ENCODE data around the gene LRMDA. TPM values are rescaled to one million over a fixed set of nuclear protein-coding genes. Genes with fewer than 3 reads are reported as not detected.

Gene LRMDA
- total and polyA plus RNA-seq, 2 donors (not counting 3 experiments of a cell fraction or from before 2014, with no cell fraction given) = 9.7 to 18.0 TPM

DNA sequence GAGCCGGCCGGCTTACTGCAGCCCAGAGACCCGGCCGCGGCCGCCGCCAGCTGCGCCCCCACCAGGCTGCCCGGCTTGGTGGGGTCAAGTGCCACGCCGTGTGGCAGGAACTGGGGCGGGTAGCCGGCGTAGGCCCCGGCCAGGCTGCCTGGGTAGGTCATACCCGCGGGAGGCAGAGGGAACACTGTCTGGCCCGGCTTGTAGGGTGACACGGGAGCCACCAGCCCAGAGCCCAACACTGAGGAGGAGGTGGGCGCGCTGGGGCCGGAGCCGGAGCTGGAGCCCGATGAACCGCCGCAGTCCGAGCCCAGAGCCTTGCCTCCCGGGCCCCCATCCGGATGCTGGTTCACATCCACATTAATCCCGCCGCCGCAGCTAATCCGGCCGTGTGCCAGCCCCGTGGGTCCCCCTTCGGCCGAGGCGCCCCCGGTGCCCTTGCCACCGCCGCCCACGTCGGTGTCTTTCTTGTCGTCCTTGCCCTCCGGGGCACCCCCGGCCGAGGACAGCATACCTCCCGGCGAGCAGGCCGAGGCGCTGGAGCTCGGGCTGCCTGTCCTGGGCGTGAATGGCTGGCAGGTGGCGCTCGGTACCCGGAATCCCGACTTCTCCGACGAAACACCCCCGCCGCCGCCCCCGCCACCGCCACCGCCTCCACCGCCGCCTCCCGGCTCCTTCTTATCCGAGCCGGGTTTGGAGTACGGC, 31.8 kb upstream of the LRMDA start:
- peak overlapping the region; percentile 52 to 81 (median 77) for H3K4me3 ChIP-seq (replicated peaks in 1 of 3; ENCODE audit: insufficient read depth in 1 of 3, low read depth in 1 of 3, low read length in 3 of 3)
- CTCF ChIA-PET = interaction anchor here (0.6 to 4.9 kb wide), 21 partner anchors 12 to 1713 kb away, joined by 3 to 70 read pairs (median 4); no protein-coding TSS in a partner anchor
- peaks cover 16 to 45% of the 10 kb centered on the region in 2 experiments for H3K27me3 ChIP-seq (ENCODE audit: control insufficient read depth in 2 of 2, insufficient read depth in 2 of 2, low read length in 2 of 2)
- H3K79me2 ChIP-seq (ENCODE audit: control insufficient read depth, insufficient read depth, low read length) = peaks cover 12% of the 10 kb centered on the region
- TF ChIP-seq POLR2A (IDR thresholded peaks at IDR 0.05; ENCODE audit: low read depth, low read length) = no peak
- TF ChIP-seq, protein P1, sequence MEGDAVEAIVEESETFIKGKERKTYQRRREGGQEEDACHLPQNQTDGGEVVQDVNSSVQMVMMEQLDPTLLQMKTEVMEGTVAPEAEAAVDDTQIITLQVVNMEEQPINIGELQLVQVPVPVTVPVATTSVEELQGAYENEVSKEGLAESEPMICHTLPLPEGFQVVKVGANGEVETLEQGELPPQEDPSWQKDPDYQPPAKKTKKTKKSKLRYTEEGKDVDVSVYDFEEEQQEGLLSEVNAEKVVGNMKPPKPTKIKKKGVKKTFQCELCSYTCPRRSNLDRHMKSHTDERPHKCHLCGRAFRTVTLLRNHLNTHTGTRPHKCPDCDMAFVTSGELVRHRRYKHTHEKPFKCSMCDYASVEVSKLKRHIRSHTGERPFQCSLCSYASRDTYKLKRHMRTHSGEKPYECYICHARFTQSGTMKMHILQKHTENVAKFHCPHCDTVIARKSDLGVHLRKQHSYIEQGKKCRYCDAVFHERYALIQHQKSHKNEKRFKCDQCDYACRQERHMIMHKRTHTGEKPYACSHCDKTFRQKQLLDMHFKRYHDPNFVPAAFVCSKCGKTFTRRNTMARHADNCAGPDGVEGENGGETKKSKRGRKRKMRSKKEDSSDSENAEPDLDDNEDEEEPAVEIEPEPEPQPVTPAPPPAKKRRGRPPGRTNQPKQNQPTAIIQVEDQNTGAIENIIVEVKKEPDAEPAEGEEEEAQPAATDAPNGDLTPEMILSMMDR (IDR thresholded peaks at IDR 0.05; ENCODE audit: extremely low read depth in 1 of 2, insufficient read depth in 1 of 2, low read depth in 1 of 2, low read length in 2 of 2) = peak; percentile 21 to 73
- FAIRE-seq (peak; percentile 75), DNase-seq (ENCODE audit: low read depth, low spot score) (peak; percentile 75)
- POLR2A ChIA-PET = no interaction called here
- H3K4me2 ChIP-seq (ENCODE audit: insufficient read depth, low read length) = peak overlapping the region; percentile 88
- no peaks in the 10 kb centered on the region for H3K36me3 ChIP-seq (ENCODE audit: control insufficient read depth in 2 of 2, extremely low read depth in 1 of 2, insufficient read depth in 2 of 2, low read length in 2 of 2)
- no TSS peak for BruUV-seq (replicated peaks)
- H3K9me3 ChIP-seq (replicated peaks; ENCODE audit: control insufficient read depth, insufficient read depth, low read length) = no peaks in the 10 kb centered on the region
- H4K20me1 ChIP-seq (replicated peaks; ENCODE audit: control insufficient read depth, extremely low read depth, insufficient read depth, low read length) = no peaks in the 10 kb centered on the region
- H3K27ac ChIP-seq (ENCODE audit: insufficient read depth, low read depth, low read length) = no peak overlapping the region
- dilution Hi-C loops (cut with MboI; ENCODE audit: extremely low pct_ligation_motif_present, low sequenced_read_pairs) (no loop called here), intact Hi-C loops (cut with micrococcal nuclease) (loop anchor here (1.0 to 5.0 kb wide), 11 partner anchors 68 to 1713 kb away; no protein-coding TSS in a partner anchor)
- no peaks in the 10 kb centered on the region for H3K9me1 ChIP-seq (replicated peaks; ENCODE audit: control insufficient read depth, extremely low read depth, insufficient read depth, low read length)
- peak overlapping the region; percentile 19 for H3K9ac ChIP-seq (replicated peaks; ENCODE audit: extremely low read depth, insufficient read depth, low read length)
- peaks cover 40% of the 10 kb centered on the region for H3K4me1 ChIP-seq (ENCODE audit: control insufficient read depth, extremely low read depth, insufficient read depth, low read length)
- peak overlapping the region; percentile 33 for H2AFZ ChIP-seq (ENCODE audit: low read depth, low read length)

DNA sequence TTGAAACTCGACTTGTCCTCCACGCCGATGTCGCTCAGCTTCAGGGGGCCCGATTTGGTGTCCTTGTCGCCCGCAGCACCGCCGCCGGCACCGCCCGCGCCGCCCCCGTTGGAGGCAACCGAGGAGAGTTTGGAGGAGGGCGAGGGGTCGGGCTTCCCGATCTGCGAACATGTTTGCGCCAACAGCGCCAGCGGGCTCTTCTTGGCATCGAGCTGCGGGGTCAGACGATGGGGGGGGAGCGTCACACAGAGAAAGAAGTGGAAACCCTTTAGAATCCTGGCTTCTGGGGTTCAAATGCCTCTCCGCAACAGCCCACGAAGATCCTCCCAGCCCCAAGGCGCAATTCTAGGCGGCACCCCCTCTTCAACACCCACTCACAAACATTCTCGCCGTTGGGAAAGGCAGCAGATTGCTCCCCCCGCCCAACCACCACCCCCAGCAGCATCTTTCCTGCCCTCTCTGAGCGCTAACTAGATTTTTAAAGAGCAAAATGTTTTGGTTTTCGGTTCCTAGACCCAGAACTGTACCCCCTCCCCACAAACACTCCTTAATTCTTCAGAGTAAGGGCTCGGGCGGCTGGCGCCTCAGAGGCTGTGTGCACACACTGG, 31.2 kb upstream of the LRMDA start:
- no peaks in the 10 kb centered on the region for H3K9me1 ChIP-seq (replicated peaks; ENCODE audit: control insufficient read depth, extremely low read depth, insufficient read depth, low read length)
- intact Hi-C loops (cut with micrococcal nuclease) (loop anchor here (1.0 to 5.0 kb wide), 7 partner anchors 67 to 636 kb away; no protein-coding TSS in a partner anchor), dilution Hi-C loops (cut with MboI; ENCODE audit: extremely low pct_ligation_motif_present, low sequenced_read_pairs) (no loop called here)
- H3K4me2 ChIP-seq (ENCODE audit: insufficient read depth, low read length) = peak overlapping the region; percentile 88
- H3K36me3 ChIP-seq (ENCODE audit: control insufficient read depth in 2 of 2, extremely low read depth in 1 of 2, insufficient read depth in 2 of 2, low read length in 2 of 2) = no peaks in the 10 kb centered on the region
- H3K4me3 ChIP-seq (replicated peaks in 1 of 3; ENCODE audit: insufficient read depth in 1 of 3, low read depth in 1 of 3, low read length in 3 of 3) = peak overlapping the region; percentile 52 to 81 (median 77)
- TF ChIP-seq EZH2 (IDR thresholded peaks at IDR 0.05; ENCODE audit: borderline replicate concordance, low read depth, low read length, severe bottlenecking) (peak; percentile 4), JUN (IDR thresholded peaks at IDR 0.05; ENCODE audit: borderline replicate concordance, insufficient read depth, insufficient read length, low read depth) (no peak), GATA2 (IDR thresholded peaks at IDR 0.05; ENCODE audit: insufficient read depth, insufficient read length, low read depth, low read length) (no peak)
- TF ChIP-seq, protein P2, sequence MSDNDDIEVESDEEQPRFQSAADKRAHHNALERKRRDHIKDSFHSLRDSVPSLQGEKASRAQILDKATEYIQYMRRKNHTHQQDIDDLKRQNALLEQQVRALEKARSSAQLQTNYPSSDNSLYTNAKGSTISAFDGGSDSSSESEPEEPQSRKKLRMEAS (IDR thresholded peaks at IDR 0.05; ENCODE audit: insufficient read depth, insufficient read length) = no peak
- H3K79me2 ChIP-seq (ENCODE audit: control insufficient read depth, insufficient read depth, low read length) = peaks cover 12% of the 10 kb centered on the region
- H3K9me3 ChIP-seq (replicated peaks; ENCODE audit: control insufficient read depth, insufficient read depth, low read length) = no peaks in the 10 kb centered on the region
- CTCF ChIA-PET = interaction anchor here (0.7 to 4.9 kb wide), 20 partner anchors 11 to 1712 kb away, joined by 3 to 70 read pairs (median 4); no protein-coding TSS in a partner anchor
- peaks cover 40% of the 10 kb centered on the region for H3K4me1 ChIP-seq (ENCODE audit: control insufficient read depth, extremely low read depth, insufficient read depth, low read length)
- peak overlapping the region; percentile 46 for H3K9ac ChIP-seq (replicated peaks; ENCODE audit: extremely low read depth, insufficient read depth, low read length)
- DNase-seq (ENCODE audit: low read depth, low spot score) (peak; percentile 41), FAIRE-seq (peak; percentile 15)
- peak overlapping the region; percentile 33 for H2AFZ ChIP-seq (ENCODE audit: low read depth, low read length)
- POLR2A ChIA-PET = no interaction called here
- H4K20me1 ChIP-seq (replicated peaks; ENCODE audit: control insufficient read depth, extremely low read depth, insufficient read depth, low read length) = no peaks in the 10 kb centered on the region
- no TSS peak for BruUV-seq (replicated peaks)
- peaks cover 20 to 52% of the 10 kb centered on the region in 2 experiments for H3K27me3 ChIP-seq (ENCODE audit: control insufficient read depth in 2 of 2, insufficient read depth in 2 of 2, low read length in 2 of 2)
- H3K27ac ChIP-seq (ENCODE audit: insufficient read depth, low read depth, low read length) = no peak overlapping the region
